Measurements from ENCODE around the gene RNF144A.
A peak's percentile ranks its signal among the peaks of the same experiment; 100 is the strongest.

Gene RNF144A

GRCh38 chr2:6909431-6910385 is 7.5 kb upstream of the RNF144A start:
- peak in 1 of 3 donors; percentile 15 for DNase-seq

GRCh38 chr2:6911721-6912120 is 5.5 kb upstream of the RNF144A start:
- DNase-seq, result no peak

GRCh38 chr2:6913415-6914157 is 3.6 kb upstream of the RNF144A start:
- no peak for DNase-seq

GRCh38 chr2:6914828-6915227 is 2.4 kb upstream of the RNF144A start:
- peak; percentile 44 to 72 (median 61) for DNase-seq

DNA sequence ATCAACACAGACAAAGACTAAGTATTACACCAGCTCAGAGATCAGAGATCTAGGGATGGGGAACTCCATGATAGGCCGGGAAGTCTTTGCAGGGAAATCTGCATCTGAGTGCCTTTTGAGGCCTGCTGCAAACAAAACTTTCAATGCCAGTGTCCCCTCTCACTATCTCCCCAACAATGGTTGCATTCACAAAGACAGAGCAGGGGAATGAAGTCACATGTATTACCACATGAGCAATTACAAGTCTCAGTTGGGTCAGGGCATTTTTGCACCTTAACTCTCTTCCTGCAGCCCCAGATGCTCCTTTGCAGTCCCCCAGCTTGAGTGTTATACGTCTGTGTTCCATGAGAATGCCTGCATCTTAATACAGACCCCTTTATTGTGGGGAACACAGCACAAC is 1.8 kb upstream of the RNF144A start:
- no peak for DNase-seq

DNA sequence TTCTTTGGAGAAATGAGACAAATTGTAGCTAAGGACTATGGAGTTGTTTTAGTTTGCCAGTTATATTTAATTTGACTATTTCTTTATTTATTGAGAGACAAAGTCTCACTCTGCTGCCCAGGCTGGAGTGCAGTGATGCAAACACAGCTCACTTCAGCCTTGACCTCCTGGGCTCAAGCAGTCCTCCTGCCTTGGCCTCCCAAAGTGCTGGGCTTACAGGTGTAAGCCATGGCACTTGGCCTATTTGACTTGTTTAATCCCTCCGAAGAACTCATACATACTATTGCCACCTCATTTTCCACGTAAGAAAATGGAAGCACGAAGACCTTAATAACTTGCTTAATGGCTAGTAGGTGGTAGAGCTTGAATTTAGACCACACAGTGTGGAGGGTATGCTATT is 988 bp upstream of the RNF144A start:
- DNase-seq, result no peak

- no peak for DNase-seq
Measured at GRCh38 chr2:6916736-6917070, 509 bp upstream of the RNF144A start.

- peak in 1 of 3 donors; percentile 44 for DNase-seq
Measured at GRCh38 chr2:6917761-6918421, 679 bp downstream of the RNF144A start.

DNA sequence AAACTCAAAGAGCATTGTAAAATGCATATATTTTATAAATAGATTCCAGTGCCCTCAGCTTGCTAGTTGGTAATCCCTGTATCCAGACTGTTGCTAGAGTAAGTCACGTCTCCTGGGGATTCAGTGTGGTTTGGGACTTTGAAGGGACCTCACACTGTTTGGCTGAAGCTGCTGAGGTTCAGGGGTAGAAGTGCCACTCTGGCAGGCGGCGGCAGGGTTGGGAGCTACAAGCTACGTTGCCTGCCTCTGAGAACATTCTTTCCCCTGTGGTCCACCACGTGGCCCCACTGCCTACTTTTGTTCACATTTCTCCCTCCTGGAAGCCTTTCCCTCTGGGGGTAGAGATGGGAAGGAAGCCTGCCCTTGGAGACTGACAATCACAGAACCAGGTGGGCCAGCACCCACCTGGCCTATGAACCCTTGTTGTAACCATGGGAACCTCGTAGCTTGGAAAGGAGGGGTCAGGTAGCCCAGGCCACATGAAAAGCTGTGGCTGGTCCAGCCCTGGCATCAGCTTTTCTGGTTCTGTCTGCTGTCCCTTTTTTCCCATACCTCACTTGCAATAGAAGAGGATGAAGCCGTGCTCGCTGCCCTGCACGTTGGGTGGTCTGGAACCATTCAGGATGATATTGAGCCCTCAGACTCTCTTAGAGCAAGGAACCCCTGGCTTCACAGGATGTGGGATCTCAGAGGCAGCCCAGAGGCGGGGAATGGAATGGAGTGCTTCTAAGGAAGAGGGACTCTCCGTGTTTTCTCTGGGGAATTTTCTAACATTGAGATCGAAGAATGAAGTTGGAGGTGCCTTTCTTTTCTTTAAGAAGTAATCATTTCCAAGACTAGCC is 2.9 kb downstream of the RNF144A start:
- no peak for DNase-seq

GRCh38 chr2:6920743-6921064 is 3.5 kb downstream of the RNF144A start:
- DNase-seq, result no peak

DNA sequence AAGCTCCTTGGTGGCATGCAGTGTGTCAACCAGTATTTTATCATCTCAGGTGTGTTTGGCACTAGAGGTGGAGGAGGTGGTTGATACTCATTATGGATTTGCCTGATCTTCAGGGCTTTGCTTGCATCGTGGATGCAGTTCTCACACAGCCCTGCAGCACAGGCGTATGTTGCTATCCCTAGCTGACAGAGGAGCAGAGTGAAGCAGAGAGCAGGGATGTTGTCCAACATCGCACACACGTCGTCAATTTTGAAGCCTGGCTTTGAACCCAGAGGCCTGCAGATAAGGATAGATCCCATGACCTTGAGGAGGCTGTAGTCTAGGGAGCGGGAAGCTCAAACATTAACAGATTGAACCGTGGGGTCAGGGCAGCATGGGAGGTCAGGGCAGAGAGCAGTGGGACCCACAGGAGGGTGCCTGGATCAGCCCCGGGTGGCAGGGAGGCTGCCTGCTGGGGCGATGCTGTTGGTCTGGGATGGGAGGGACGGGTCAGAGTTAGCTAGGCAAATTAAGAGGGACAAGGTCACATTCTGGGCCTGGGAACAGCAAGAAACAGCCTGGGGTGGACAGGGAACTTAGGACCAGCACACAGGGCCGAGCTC is 4.2 kb downstream of the RNF144A start:
- DNase-seq, result no peak

GRCh38 chr2:6922201-6922656 is 5.0 kb downstream of the RNF144A start:
- no peak for DNase-seq

DNA sequence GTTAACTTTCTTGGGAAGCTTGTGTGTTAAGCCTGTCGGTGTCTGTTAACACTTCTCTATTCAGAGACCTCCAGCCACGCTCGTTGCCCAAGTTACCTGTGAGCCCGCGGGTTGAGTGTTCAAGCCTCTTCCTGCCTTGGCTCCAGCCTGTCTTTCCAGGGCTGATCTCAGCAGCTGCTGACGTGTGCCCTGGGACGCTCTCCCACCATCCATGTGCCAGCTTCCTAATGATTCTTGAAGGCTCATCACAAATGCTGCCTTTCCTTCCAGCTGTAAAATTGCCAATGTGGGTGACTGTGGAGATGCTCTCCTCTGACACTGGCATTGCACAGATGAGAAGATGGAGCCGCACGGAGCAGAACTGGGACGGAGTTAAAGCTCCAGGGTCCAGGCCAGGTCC is 6.1 kb downstream of the RNF144A start:
- DNase-seq, result no peak

DNA sequence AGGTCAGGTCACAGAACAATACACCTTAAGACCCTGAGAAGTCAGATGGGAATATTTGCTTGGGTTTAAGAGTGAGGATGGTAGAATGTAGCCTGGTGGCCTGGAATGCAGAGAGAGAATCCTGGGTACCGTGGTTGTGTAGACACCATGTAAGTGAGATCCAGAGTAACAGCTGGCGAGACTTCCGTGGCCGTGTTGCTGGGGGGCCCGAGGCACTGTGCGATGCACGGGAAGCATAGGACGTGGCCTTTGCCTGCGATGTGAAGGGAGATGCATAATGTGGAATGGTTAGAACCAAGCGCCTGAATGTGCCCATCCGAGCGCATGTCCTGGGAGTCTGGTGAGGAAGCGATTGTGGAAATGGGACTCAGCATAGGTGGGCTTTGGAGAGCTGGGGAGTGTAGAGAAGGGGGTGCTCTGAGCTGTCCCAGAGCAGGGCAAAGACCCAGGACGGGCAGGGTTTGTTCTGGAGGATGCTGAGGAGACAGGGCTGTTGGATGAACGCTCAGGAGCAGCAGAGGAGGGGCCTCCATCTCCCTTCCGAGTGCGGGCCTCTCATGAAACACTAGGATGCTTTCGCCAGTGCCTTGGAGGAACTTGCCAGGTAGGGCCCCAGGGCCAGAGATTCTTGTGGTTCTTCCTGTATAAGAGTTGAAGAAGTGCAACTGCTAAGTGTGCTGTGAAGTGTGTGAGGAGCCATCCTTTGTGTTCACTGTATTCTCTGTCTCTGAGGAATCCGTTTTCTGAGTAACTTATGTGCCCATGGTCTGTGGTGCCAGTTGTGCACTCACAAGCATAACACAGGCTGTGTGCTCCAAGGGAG is 7.1 kb downstream of the RNF144A start:
- DNase-seq, result no peak

DNA sequence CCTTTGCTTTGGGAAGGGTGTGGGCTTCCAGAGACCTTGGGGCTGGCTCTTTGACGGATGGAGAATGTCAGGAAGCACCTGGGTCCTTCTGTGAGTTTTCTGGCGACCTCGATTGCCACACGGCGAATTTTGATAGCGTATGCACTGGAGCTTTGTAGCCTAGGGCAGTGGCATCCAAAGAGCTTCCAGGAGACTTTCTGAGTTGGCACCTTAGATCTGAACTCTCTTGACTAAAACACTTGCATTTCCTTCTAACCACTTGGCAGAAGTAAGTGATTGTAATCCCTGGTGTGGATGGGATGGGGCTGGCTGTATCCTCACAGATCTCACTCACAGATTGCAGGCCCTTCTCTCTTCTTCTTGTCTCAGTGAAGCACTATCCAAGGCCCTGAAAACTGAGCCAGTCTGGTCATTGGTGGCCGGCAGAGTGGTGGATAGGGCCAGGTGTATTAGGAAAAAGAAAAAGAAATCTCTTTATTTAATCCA is 7.8 kb downstream of the RNF144A start:
- DNase-seq, result no peak

DNA sequence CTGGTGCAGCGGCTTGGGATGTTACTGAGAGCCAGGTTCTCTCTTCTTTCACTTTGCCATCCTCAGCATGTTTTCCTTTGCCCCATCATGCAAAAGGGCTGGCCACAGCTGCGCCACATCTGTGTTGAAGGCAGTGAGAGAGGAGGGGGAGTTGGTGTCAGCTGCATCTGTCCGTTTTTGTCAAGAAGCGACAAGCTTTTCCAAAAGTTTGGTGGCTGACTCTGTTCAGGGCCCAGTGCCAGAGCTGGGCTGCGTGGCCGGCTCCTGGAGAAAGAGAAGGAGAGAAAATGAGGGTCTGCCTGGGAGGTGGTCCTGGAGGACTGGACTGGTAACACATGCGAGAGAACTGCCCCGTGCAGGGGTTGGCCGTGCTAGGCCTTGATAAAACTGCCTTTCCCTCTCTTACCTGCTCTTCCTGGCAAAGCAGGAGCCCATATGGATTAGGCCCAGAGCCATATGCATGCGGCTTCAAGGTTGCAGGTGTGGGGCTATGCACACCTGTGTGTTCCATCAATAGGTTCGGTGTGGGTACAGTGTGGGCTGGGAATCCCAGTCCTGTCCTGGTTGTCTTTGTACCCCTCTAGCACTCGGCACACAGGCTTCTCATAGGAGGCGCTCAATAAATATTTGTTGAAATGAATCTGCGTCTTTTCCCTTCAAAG is 9.0 kb downstream of the RNF144A start:
- no peak for DNase-seq

- no peak for DNase-seq
Measured at GRCh38 chr2:6927186-6927585, 10.0 kb downstream of the RNF144A start.

- no peak for DNase-seq
Measured at GRCh38 chr2:6927753-6928152, 10.5 kb downstream of the RNF144A start.

DNA sequence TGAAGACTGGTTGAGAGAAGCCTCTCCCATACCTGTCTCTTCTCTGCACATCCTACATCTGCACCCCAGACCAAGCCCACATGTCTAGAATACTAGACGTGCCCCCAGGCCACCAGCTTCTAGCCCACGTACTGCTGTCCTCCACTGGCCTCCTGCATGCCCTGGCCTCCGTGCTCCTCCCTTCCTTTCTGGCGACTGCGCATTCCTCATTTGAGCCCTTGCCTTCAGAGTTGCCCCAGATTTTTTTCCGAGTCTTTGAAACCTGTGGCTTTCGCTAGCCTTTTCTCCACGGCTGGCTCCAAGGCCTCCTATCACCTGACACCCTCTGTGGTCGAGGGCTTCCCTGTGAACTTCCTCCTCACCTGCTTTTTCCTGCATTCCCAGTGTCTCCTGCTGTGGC is 11.2 kb downstream of the RNF144A start:
- DNase-seq, result no peak

- DNase-seq, result peak in 2 of 3 donors; percentile 31 to 38
Measured at GRCh38 chr2:6929196-6929819, 12.1 kb downstream of the RNF144A start.

All from suppressor macrophage treated with lipopolysaccharide for 1 hour (primary cell).